ENCODE data around the gene P3H3.

The P3H3 gene

GRCh38 chr12:6826125-6826733 is 2.0 kb upstream of the P3H3 start:
- no peak for DNase-seq (ENCODE audit: low spot score)

- DNase-seq (ENCODE audit: low spot score), result peak; percentile 45
Observed at GRCh38 chr12:6826734-6827436, 1.3 kb upstream of the P3H3 start.

- peak; percentile 96 for DNase-seq (ENCODE audit: low spot score)
Observed at GRCh38 chr12:6827437-6827911, 733 bp upstream of the P3H3 start.

- no peak for DNase-seq (ENCODE audit: low spot score)
Observed at GRCh38 chr12:6828781-6829535, 751 bp downstream of the P3H3 start.

GRCh38 chr12:6829536-6830220 is 1.5 kb downstream of the P3H3 start:
- DNase-seq (ENCODE audit: low spot score), result peak; percentile 75

- no peak for DNase-seq (ENCODE audit: low spot score)
Observed at GRCh38 chr12:6830286-6830890, 2.2 kb downstream of the P3H3 start.

- DNase-seq (ENCODE audit: low spot score), result no peak
Observed at GRCh38 chr12:6830999-6831398, 2.8 kb downstream of the P3H3 start.

- no peak for DNase-seq (ENCODE audit: low spot score)
Observed at GRCh38 chr12:6831450-6831995, 3.3 kb downstream of the P3H3 start.

- no peak for DNase-seq (ENCODE audit: low spot score)
Observed at GRCh38 chr12:6832125-6832524, 3.9 kb downstream of the P3H3 start.

GRCh38 chr12:6833189-6833890 is 5.1 kb downstream of the P3H3 start:
- DNase-seq (ENCODE audit: low spot score), result no peak

GRCh38 chr12:6834254-6834653 is 6.0 kb downstream of the P3H3 start:
- DNase-seq (ENCODE audit: low spot score), result no peak

GRCh38 chr12:6834873-6835272 is 6.7 kb downstream of the P3H3 start:
- no peak for DNase-seq (ENCODE audit: low spot score)

GRCh38 chr12:6836851-6837250 is 8.6 kb downstream of the P3H3 start:
- no peak for DNase-seq (ENCODE audit: low spot score)

- DNase-seq (ENCODE audit: low spot score), result no peak
Observed at GRCh38 chr12:6837370-6838060, 9.3 kb downstream of the P3H3 start.

- no peak for DNase-seq (ENCODE audit: low spot score)
Observed at GRCh38 chr12:6838854-6839253, 10.6 kb downstream of the P3H3 start.

GRCh38 chr12:6839482-6840201 is 11.4 kb downstream of the P3H3 start:
- DNase-seq (ENCODE audit: low spot score), result peak; percentile 90

GRCh38 chr12:6840330-6840729 is 12.1 kb downstream of the P3H3 start:
- DNase-seq (ENCODE audit: low spot score), result no peak

- DNase-seq (ENCODE audit: low spot score), result no peak
Observed at GRCh38 chr12:6840761-6841515, 12.7 kb downstream of the P3H3 start, which contains the start of gene GNB3. Gene GNB3, plus strand, starts transcription at chr12:6840925. Its CDS starts 363 bp downstream, at chr12:6841288.

Measured in SK-N-DZ (cell line).